ENCODE results near the gene ITPR2. TPM values are rescaled to one million over a fixed set of nuclear protein-coding genes. Genes with fewer than 3 reads are reported as not detected.

ITPR2 gene
- total RNA-seq, 2 donors from 2014 or later, result 14.8 to 74.4 TPM

DNA sequence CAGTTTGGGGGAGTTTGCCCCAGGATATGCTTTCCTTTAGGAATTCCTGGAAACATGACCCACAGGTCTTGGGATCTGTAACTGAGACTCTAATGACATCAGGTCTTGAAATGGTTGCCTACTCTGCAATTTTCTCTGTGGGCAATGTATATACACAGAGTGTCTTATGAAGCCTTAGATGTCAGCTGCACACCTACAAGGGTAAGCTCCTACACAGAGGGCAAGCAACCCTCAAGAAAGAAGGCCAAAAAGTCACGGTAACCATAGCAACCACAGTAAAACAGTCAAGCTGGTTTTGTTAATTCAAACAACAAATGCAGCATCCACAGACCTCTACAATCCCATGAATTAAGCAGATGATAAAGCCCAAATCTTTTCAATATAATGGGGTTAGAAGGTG lies 344.6 kb downstream of the ITPR2 start:
- Mint-ChIP-seq H3K36me3 (ENCODE audit: low read depth) (peaks cover 13% of the 10 kb centered on the region), H3K27me3 (ENCODE audit: insufficient read depth) (no peaks in the 10 kb centered on the region)
- H3K27me3 ChIP-seq (ENCODE audit: control insufficient read depth, insufficient read depth, low read length, poor library complexity, severe bottlenecking), result no peaks in the 10 kb centered on the region

DNA sequence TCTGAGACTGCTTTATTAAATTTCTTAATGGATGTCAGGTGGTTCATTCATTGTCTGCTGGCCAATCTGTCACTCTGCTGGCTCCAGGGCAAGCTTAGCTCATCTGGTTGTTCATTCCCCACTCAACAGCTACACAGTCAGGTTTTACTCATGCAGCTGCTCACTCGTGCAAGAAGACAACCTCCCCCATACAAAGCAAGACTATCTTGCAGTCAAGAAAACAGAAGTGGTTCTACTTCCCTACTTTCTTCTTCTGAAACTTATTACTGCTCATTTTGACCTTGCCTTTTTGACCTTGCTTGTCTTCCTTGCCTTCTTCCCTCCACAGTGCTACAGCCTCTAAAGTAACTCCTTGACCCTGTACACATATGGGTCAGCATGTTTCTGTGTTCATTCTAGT lies 359.7 kb downstream of the ITPR2 start:
- WGBS, 2 experiments (ENCODE audit: insufficient coverage in 1 of 2, insufficient read length in 1 of 2), result 80% methylated on average over 1 of the region's 1 CpG; no CpG with 5 or more reads in 1 of the 2 experiments
- no peak overlapping the region for H3K4me3 Mint-ChIP-seq
- no peaks in the 10 kb centered on the region for H3K4me1 ChIP-seq (ENCODE audit: control insufficient read depth, insufficient read depth, low read length)
- H3K27ac Mint-ChIP-seq, result no peak overlapping the region
- H3K4me1 Mint-ChIP-seq, result no peaks in the 10 kb centered on the region
- DNase-seq, result no peak
- H3K9me3 Mint-ChIP-seq, result peaks cover 4% of the 10 kb centered on the region
- H3K9ac ChIP-seq (ENCODE audit: extremely low read depth, low read length, poor library complexity, severe bottlenecking), result no peak overlapping the region
- H3K4me3 ChIP-seq (ENCODE audit: low read length), result no peak overlapping the region
- H3K36me3 Mint-ChIP-seq (ENCODE audit: low read depth), result peaks cover 27% of the 10 kb centered on the region
- TF ChIP-seq CTCF (conservative IDR thresholded peaks at IDR 0.05), result no peak
- no peak overlapping the region for H3K27ac ChIP-seq (ENCODE audit: low read depth, low read length)
- H3K27me3 ChIP-seq (ENCODE audit: control insufficient read depth, insufficient read depth, low read length, poor library complexity, severe bottlenecking), result no peaks in the 10 kb centered on the region
- H3K36me3 ChIP-seq (ENCODE audit: control insufficient read depth, insufficient read depth, low read length), result no peaks in the 10 kb centered on the region
- no peaks in the 10 kb centered on the region for H3K9me3 ChIP-seq (ENCODE audit: control insufficient read depth, low read length)
- no peaks in the 10 kb centered on the region for H3K27me3 Mint-ChIP-seq (ENCODE audit: insufficient read depth)

More for the DNA sequence above, 344.6 kb downstream of the ITPR2 start:
- Mint-ChIP-seq H3K27ac (no peak overlapping the region), H3K4me3 (no peak overlapping the region), H3K9me3 (no peaks in the 10 kb centered on the region), H3K4me1 (no peaks in the 10 kb centered on the region)
- no peaks in the 10 kb centered on the region for H3K9me3 ChIP-seq (ENCODE audit: control insufficient read depth, low read length)
- H3K27ac ChIP-seq (ENCODE audit: low read depth, low read length), result no peak overlapping the region
- no peak overlapping the region for H3K4me3 ChIP-seq (ENCODE audit: low read length)
- no peak for DNase-seq
- no peak overlapping the region for H3K9ac ChIP-seq (ENCODE audit: extremely low read depth, low read length, poor library complexity, severe bottlenecking)
- WGBS, 2 experiments (ENCODE audit: insufficient coverage in 1 of 2, insufficient read length in 1 of 2), result 80% methylated on average over 1 of the region's 1 CpG; no CpG with 5 or more reads in 1 of the 2 experiments
- no peaks in the 10 kb centered on the region for H3K4me1 ChIP-seq (ENCODE audit: control insufficient read depth, insufficient read depth, low read length)
- no peaks in the 10 kb centered on the region for H3K36me3 ChIP-seq (ENCODE audit: control insufficient read depth, insufficient read depth, low read length)
- TF ChIP-seq CTCF (conservative IDR thresholded peaks at IDR 0.05), result no peak

GRCh38 chr12:26471560-26471959 lies 361.4 kb downstream of the ITPR2 start:
- Mint-ChIP-seq H3K9me3 (peaks cover 3% of the 10 kb centered on the region), H3K27me3 (ENCODE audit: insufficient read depth) (no peaks in the 10 kb centered on the region), H3K4me3 (no peak overlapping the region)

More at GRCh38 chr12:26471560-26471959, 361.4 kb downstream of the ITPR2 start:
- TF ChIP-seq CTCF (conservative IDR thresholded peaks at IDR 0.05), result no peak
- H3K9me3 ChIP-seq (ENCODE audit: control insufficient read depth, low read length), result no peaks in the 10 kb centered on the region
- no peaks in the 10 kb centered on the region for H3K4me1 Mint-ChIP-seq
- no peak overlapping the region for H3K9ac ChIP-seq (ENCODE audit: extremely low read depth, low read length, poor library complexity, severe bottlenecking)
- no peaks in the 10 kb centered on the region for H3K27me3 ChIP-seq (ENCODE audit: control insufficient read depth, insufficient read depth, low read length, poor library complexity, severe bottlenecking)
- no peak overlapping the region for H3K4me3 ChIP-seq (ENCODE audit: low read length)
- no peak overlapping the region for H3K27ac ChIP-seq (ENCODE audit: low read depth, low read length)
- H3K36me3 ChIP-seq (ENCODE audit: control insufficient read depth, insufficient read depth, low read length), result no peaks in the 10 kb centered on the region
- H3K27ac Mint-ChIP-seq, result no peak overlapping the region
- H3K36me3 Mint-ChIP-seq (ENCODE audit: low read depth), result peaks cover 19% of the 10 kb centered on the region
- no peak for DNase-seq
- H3K4me1 ChIP-seq (ENCODE audit: control insufficient read depth, insufficient read depth, low read length), result no peaks in the 10 kb centered on the region

All from endodermal cell (in vitro differentiated cells).